HG03196 (cell line): ENCODE results near the gene KCNJ6.
"Not testable (repeated sequence)": the region's sequence is repeated elsewhere in the genome, so short reads cannot be mapped to it uniquely, and the experiment has no call there.

Source experiments
- ATAC-seq: cut with Tn5 transposase; IDR thresholded peaks from one replicate; pipeline ENCODE4 v1.9.1; 2021; ENCODE audit not compliant: unreplicated experiment

KCNJ6 gene

DNA sequence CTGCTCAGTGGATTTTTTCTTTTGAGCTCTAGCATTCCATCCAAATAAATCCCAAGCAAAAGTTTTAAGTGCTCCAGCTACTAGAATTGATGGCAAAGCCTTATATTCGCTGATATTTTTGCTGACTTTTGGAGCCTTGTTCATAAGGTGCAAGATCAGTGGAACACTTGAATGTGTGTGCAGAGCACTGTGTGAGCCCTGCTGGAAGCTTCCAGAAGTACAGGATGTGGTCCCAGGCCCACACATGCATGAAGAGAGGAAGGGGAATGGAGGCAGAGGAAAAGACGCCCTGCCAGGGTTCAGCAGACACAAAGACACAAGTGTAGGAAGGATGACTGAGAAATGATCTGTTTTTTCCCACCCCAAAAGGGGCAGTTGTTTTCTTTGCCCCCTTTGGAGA is 169.4 kb downstream of the KCNJ6 start:
- no peak for ATAC-seq

DNA sequence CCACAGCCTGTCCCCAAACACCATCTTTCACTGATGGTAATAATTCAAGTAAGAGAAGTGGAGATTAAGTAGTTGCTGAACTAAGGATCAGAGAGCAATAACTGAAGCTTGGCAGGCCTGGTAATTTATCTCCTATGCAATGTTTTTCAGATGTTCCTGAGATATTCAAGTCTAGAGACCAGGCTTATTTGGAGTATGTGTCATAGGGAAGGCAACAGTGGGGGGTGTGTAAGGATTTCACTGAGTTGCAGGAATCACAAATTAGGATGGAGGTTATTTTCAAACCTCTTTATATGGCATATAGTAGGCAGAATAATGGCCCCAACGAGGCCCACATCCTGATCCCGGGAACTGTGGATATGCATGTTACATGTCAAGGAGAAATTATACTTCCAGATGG is 171.7 kb downstream of the KCNJ6 start:
- no peak for ATAC-seq

DNA sequence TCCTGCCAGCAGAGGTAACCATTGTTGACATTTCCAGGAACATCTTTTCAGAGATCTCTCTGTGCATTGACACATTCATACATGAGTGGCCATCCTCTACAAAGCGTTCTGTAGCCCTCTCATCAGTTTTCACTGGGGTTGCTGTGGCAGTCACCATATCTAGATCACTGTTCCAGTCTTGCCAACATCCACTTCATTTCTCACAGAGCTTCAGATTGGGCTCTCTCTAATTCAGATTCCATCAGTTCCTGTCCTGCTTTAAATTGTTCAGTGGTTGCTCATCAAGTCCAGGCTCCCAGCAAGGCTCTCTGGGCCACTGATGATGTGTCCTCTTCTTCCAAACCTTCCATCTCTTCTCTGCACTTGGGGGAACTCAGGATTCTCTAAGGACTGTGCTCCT is 173.7 kb downstream of the KCNJ6 start:
- ATAC-seq = no peak

DNA sequence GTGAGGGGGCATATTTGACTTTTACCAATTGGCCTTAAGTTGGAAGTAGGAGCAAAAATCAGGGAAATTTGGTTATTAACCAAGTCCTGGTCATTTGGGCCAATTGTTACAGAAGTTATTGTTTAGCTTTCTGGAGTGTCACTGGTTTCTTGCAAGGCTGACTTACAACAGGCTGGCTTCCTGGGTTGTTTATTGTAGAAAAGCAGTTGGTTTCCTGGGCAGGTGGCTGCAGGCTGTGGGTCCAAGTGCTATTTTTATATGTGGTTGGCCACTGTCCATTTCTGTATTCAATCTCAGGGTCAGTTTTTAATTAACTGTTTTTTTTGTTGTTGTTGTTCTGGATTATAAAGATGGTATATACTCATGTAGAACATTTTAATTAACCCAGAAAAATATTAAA is 174.1 kb downstream of the KCNJ6 start:
- no peak for ATAC-seq

DNA sequence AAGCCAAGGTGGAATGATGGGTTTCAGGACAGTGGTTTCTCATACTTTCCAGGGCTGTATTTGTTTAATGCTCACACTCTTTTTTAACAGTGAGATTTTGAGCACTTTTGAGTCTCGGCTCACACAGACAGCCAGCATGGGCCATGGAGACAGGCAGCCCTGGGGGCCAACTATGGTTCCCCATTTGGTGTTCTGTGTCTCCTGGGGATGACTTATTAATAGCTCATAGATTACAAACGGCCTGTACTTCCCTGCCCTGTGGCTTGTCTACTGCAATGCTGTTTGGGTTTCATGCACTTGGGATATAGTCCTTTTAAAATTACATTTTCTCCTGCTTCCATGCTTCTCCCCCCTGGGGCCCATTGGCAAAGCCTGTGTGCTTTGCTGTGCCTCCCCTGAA is 178.3 kb downstream of the KCNJ6 start:
- ATAC-seq = no peak

DNA sequence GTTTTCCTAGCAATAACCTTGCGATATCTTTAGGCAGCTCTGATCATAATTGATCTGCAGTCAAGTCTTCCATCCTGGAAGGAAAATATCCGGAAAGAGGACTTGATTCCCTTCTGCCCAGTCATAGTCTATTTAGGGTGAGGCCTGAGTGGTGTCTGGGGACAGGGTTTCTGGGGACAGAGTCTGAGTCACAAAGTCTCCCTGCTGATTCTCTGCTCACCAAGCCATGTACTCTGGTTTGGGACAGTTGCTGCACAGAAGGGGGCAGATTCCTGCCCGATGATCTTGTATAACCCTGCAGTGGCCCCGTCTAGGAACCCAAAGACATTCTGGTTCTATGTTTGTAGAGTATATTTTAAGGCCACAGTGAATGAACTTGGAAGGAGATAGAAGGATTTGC is 178.8 kb downstream of the KCNJ6 start:
- ATAC-seq = no peak

DNA sequence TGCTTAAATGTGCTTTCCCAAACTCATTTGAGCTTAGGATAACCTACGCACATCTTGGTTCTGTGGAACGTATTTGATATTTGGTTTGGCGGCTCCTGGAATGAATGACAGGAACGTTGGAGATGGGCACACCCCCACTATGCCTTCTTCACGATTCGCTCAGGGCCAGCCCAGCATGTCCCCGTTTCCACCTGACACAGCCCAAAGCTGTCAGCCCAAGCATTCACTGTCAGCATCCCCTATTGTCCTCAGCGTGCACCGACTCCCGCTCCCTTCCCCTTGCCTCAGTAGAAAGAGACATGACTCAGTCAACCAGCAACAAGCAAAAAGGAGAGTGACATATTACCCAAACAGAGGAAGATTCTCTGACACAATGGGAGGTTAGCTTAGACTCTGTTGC is 181.4 kb downstream of the KCNJ6 start:
- ATAC-seq = no peak

DNA sequence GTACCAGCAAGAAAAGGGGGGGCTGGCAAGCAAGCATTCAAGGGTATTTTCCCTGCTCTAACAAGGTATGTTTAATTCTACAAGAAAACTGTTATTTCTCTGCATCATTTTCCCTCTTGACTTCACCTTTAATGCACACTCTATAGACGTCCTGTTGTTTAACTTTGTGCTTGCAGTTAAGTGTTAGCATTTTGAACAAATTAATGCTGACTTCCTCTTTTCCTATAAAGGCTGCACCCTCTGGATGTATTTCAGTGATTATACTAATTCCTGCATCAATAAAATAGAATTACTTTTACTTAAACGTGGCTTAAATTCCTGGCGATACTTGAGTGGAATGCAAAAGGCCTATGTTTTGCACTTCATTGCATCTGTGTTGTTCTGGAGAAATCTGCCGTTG is 183.3 kb downstream of the KCNJ6 start:
- ATAC-seq = no peak

DNA sequence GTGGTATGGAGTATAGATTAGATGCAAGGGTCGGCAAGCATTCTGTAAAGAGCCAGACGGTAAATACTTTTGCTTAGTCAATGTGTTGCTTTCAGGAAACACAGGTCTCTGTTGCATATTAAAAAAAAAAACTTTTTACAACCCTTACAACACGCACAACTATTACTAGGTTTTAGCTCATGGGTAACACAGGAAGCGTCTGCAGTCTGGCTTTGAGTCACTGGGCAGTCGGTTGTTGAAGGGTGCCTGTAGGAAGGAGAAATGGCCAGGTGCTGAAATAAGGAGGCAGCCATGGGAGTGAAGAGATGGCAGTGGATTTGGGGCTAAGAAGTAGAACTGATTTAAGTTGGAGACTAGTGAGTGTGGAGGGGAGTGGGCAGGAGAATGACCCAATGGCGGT is 192.1 kb downstream of the KCNJ6 start:
- no peak for ATAC-seq

DNA sequence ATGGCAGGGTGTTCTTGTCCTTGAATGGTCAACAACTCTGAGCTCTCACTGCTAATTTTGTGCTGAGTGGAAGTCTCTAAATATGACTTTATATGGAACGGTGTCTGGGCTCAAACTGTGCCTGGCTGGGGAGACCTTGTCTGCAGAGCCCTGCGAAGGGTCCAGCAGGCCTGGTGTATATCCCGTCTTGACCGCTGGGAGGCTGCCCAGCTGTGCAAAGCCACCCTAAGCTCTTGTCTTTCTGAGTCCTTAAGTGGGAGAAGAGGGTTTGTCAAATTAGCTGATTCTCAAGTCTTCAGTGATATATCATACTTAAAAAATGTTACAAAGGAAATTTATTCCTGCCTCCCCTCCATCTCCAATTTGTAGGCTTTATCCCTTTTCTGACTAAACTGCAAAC is 198.7 kb downstream of the KCNJ6 start:
- no peak for ATAC-seq

DNA sequence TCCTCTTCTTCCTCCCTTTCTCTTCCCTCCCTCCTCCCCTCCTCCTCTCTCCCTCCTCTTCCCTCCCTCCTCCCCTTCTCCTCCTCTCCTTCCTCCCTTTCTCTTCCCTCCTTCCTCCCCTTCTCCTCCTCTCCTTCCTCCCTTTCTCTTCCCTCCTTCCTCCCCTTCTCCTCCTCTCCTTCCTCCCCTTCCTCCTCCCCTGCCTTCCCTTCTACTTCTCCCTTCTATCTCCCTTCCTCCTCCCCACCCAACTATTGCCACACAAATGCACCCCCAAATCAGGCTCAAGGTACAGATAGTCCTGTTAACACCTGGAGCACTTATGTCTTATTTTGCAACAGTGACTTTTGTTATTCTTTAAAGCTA is 203.7 kb downstream of the KCNJ6 start:
- not testable (repeated sequence) for ATAC-seq

DNA sequence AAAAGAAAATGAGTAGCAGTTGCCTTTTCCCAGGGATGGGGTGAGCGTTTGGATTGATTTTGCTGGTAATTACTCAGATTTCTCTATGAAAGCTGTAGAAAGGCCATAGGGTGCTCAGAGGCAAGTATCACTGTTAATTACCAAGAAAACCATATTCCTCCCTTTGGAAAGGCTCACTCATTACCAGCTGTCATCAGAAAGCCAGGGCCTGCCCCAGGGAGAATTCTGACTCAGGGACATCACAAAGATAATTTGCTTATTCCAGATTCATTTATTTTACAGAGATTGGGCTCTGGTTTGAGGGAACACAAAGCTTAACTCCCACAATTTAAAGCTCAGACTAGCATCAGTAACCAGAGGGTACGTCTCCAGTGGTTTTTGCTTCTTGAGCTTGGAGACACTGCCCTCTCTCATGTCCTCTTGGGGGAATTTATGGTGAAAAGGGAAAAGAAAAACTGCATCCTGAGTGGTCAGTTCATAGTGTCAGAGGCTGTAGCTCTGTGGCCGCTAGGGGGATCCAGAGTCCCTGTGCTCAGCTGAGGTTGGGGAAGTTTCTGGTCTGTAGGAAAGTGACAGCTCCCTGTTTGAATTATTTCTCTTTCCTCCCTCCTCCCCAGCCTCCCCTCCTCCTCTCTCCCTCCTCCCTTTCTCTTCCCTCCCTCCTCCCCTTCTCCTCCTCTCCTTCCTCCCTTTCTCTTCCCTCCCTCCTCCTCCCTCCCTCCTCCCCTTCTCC is 204.3 kb downstream of the KCNJ6 start:
- no peak for ATAC-seq

DNA sequence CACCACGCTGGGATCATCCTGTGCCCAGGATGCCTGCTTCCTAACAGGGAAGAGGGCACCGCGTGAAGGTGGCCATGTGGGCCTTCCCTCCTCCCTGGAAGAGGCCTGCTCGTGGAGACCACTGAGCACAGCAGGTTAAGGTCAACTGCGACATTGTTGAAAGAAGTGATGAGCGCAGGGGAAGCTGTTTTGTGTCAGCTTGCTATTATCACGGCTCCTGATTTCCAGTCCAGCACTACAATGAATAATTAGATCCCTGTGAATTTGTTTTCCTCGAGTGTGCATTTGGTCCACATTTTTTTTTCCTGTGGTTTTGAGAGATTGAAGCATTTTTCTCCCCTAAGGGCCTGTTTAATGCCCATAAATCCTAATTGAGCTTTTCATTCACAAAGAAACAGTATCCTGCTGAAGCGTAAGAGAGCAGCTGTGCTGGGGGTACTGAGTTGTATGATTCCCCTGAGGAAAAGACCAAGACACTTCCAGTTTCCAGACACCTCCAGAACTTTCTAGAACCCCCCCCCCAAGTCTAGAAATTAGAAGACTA is 204.9 kb downstream of the KCNJ6 start:
- no peak for ATAC-seq

DNA sequence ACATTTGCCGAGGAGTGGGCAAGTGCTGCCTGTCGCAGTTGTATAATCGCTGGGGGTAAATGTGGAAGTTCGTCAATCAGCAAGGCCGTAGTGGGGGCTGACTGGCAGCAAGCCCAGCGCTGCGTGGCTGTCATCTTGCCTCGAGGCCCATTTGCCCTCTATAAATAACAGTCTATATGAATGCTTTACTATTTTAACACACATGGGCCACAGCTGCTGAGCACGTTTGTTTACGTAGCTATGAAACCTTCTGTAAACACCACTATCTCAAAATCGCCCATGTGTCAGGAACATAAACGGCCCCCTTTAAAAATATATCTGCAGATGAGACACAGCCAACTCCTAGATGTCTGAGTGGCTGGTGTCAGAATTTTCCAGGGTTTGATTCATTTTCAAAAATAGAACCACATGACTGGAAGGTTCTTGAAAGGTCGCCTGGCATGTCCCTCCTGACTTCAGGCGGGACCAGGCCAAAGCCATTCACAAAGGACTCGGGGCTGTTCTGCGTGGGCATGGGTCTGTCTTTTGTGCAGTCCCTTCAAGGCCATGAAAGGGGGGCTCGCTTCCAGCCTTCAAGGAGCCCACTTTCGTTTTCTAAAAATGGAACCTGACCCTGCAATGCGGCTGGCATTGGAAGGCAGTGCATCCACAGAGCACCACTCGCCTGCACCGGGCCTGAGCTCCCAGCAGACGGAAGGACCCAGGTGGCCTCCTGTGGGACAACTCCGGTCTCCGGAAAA is 205.5 kb downstream of the KCNJ6 start:
- no peak for ATAC-seq

DNA sequence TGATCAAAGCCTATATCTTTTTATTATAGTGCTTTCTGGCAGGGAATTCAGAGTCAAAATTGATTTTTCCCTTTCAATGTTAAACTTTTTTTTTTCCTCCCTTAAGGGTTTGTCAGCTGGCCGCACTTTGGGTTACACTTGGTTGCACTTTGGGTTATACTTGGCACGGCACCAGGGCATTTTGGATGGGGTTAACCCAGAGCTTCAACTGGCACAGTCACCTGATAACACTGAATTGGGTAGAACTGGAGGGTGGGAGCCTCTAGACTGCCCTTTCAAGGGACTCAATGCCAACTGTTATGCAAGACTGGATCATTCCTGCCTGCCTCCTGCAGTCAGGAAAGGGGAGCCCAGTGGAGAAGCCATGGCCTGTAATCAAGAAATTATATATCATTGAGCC is 211.5 kb downstream of the KCNJ6 start:
- no peak for ATAC-seq

DNA sequence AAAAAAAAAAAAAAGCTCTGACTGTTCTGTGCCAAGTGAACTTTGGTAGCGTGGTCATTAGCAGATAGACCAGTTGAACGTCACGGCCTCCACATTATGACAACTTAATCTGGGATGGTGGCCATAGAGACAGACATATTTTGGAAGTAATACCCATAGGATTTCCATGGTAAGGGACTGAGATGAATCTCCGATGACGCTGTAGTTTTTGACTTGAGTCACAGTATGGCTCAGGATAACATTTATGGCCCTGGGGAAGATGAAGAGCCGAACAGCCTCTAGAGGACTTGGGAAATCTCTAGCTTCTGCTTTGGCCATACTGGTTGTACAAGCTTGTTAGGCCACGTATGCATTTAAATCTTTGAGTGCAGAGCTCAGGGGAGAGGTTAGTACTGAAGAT is 214.0 kb downstream of the KCNJ6 start:
- no peak for ATAC-seq

DNA sequence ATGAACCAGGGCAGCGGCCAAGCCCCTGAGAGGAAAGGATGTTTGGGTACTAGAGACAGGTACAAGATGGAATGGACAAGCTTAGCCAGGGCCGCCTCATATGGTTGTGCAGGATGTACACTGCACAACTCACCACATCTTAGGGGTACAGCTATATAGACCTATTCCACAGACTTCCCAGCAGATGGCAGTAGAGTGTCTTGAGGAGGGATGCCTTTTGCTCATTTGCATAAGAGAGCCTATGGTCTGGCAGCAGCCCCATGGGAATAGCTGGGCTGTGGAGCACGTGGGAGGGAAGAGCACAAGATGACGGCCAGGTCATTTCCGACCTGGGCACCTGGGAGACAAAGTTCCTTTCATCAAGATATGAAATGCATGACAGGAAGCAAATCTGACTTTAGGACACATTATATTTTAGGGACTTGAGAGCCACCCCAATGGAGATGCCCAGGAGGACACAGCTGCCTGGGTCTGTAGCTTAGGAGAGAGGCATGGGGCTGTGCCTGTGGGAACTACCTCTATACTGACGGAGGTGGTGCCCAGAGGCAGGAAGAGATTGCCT is 215.5 kb downstream of the KCNJ6 start:
- ATAC-seq = peak; percentile 82

DNA sequence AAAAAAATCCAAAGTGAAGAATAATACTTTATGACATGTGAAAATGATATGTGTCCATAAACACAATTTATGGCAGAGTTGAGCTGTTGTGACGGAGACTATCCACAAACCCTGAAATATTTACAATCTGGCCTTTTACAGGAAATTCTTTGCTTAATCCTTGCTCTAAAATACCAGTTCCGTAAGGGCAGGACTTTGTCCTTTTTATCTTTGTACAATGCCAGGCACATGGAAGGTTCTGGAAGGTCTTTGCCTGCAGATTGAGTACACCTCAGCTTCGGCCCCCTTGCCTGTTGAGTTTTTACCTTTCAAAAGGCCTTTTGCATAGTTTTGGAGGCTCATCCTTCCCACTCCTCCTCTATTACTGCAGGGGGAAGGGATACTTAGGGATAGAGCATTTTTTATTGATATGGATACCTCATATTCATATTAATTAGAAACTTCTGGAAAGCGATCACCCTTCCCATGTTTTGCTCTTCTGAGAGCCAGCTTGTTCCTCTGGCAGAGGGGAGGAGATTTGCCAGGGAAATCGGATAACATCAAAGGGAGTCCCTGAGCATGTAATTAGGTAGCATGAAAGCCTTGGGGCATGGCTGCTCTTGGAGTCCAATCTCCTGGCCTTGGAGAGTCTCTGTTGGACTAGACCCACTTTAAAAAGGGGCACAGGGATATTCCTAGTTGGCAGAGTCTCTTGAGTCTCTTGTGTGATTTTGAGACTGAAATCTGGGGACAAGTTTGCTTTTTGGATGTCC is 217.1 kb downstream of the KCNJ6 start:
- no peak for ATAC-seq

DNA sequence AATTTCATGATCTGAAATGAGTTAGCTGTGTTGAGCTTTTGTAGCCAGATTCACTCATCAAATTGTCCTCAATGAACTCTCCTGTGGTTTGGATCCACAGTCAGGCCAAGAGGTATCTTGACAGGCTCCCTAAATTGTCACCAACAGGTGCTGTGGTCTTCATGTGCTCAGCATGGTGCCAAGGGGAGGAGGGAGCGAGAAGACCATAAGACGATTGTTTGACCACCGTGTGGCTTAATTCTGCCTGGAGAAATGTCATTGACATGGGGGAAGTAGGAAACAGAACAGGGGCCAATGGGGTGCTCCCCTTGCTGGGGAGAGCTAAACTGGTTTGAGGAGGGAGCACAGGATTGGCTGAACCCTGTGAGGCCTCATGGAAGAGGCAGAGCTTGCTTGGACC is 219.3 kb downstream of the KCNJ6 start:
- ATAC-seq = no peak

DNA sequence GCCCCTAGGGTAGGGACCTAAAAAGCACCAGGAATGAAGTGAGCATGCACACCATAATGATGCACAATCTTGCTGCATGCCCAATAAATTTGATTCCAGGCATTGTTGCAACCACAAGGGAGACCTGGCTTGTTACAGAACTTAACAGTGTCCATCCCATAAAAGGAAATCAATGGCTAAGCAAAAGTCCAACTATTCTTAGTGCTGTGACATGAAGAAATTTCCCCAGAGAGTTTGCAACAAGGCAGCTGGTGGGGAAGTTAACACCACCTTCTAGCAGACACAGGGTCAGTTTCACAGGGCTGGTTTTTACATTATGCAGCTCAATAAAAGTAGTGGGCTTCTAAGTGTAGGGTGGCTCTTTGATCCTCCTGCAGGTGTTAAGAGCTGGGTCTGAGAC is 221.1 kb downstream of the KCNJ6 start:
- no peak for ATAC-seq

DNA sequence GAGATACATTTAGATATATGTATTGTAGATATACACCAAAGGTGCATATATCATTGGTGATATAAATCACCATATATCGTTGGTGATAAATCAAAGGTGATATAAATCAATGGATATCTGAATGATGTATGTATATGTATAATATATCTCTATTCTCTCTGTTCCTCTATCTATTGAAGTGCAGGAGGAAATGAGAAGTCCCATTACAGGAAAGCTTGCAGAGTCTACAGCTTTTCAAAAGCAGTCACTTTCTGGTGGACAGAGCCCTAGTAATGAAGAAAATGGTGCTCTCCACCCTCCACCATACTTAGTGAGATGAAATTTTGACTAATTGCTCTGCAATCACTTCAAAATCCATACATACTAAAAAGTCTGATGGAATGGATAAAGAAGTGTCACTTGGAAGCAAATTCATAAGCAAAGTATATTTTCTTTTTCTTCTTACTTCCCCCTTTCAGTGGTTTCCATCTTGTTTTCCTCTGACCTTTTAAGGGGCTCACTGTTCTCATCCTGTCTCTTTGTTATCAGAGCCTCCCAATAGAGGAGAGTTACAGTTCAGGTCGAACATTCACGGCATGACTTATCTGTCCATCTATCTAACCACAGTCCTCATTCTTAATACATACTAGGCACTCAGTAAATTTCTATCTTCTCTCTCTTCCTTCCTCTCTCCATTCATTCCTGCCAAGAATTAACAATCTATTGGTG is 227.2 kb downstream of the KCNJ6 start:
- no peak for ATAC-seq
